Suppressor macrophage (primary cell): Measurements from ENCODE around the gene KIAA1328.
"Not testable (repeated sequence)": the region's sequence is repeated elsewhere in the genome, so short reads cannot be mapped to it uniquely, and the experiment has no call there.

ENCODE experiments used
- DNase-seq, 4 experiments: peaks; one replicate each; pipeline ENCODE4 v3.0.0-alpha.2; 2020 to 2022

The KIAA1328 gene

GRCh38 chr18:37160038-37160820 lies 331.3 kb downstream of the KIAA1328 start:
- no peak for DNase-seq

DNA sequence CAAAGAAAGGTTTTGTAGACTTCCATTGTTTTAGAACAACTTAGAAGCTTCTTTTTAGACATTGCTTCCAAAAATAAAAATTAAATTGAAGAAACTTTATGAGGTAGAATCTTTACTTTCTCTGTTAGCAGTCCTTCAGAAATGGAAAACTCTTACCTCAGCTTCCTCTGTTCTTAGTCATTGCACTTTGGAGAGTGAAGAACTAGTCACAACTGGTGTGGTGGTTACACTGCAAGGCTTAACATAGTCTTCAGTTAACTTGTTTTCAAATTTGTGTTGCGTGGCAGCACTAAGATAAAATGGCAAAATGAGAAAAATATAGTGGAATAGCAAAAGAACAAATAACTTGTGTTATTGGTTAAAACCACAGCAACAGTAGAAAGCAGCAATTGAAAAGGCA lies 332.6 kb downstream of the KIAA1328 start:
- no peak for DNase-seq

GRCh38 chr18:37162551-37162950 lies 333.6 kb downstream of the KIAA1328 start:
- DNase-seq = no peak

GRCh38 chr18:37163119-37163518 lies 334.2 kb downstream of the KIAA1328 start:
- DNase-seq = no peak

- DNase-seq = no peak
Measured at GRCh38 chr18:37166491-37166890, 337.6 kb downstream of the KIAA1328 start.

DNA sequence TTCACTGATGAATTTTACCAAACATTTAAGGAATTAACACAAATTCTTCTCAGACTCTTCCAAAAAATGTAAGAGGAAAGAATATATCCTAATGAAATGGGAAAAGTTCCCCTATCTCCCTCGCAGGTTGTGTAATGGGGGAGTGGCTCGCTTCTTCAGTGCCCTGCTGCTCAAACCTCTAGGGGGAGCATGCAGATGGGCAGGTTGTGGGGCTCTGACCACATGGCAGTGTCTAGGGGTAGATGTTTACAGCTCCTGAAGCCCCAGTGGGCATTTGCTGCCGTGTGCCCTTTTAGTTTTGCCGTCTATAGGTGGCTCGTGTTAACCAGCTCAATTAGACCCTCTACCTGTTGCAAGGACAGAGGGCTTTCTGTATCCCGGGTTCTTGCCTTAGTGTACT lies 338.0 kb downstream of the KIAA1328 start:
- DNase-seq = not testable (repeated sequence)

- no peak for DNase-seq
Measured at GRCh38 chr18:37170984-37171383, 342.1 kb downstream of the KIAA1328 start.

DNA sequence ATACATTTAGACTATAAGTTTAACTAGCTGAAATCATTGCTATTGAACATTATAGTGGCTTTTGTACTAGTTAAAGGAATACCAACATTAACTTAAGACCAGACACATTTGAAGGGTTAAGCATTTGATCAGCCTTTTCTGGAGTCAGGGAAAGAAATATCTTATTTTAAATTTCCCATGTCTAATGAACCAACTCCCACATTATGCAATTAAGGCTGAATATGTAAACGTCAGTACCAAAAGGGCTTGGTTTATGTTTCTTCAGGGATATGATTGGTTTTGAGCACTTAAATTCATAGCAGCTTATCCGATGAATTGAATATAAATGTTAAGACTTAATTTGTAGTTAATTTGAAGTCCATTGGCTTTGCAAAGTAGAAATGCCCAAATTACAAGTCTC lies 344.5 kb downstream of the KIAA1328 start:
- DNase-seq = no peak

DNA sequence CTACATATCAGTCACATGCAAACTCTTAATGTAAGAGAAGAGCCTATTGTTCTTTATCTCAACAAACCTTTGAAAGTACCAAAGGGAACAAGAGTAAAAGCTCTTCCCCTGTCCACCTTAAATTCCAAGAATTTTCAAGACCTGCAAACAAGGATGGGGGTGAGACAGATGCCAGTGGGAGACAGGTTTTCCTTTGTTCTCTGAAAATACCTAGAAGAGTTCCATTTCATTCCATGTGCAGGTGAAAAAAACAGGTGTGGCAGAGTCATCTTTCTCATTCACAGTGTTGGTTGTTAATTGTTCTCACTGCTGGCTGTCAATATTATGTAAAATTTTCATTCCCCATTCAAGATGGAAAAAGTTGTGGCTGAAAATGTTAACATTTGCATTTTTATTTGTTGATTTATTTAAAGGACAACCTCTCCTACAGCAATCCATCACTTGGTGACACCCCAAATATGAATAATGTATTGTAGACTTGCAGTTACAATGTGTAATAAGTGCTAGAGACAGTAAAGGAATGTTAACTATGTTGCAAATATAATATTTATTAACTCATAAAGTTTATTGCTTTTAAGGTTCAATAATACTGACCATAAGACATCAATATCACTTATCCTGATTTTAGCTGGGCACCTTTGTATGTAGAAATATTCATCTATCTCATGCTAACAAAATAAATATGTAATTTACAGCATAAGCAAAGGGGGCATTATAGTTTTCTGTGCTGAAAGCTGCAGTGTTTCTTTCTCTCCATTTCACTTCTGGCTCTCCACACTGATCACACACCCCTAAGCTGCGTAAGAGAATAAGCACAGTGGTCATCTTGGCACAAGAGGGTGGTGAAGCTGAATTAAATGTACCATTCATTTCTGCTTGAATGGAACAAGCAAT lies 347.0 kb downstream of the KIAA1328 start:
- no peak for DNase-seq

GRCh38 chr18:37176621-37176934 lies 347.7 kb downstream of the KIAA1328 start:
- no peak for DNase-seq

- no peak for DNase-seq
Measured at GRCh38 chr18:37179384-37179783, 350.5 kb downstream of the KIAA1328 start.

DNA sequence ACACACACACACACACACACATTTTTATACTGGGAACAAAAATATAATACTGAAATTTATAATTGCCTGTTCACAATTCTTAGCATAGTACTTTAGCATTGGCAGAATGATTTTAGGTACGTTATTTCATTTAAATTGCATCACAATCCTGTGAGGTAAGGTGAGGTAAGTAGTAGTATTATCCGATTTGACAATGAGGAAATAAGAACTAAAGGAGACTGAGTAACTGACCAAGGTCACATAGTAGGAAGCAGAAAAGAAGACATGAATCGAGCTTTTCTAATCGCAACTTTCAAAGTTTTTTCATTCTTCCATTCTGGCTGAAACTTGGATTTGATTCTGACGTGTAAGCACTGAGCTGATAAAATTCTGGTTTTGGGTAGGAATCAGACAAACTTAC lies 351.2 kb downstream of the KIAA1328 start:
- DNase-seq = no peak

- no peak for DNase-seq
Measured at GRCh38 chr18:37182340-37183135, 353.6 kb downstream of the KIAA1328 start.

- no peak for DNase-seq
Measured at GRCh38 chr18:37184209-37184868, 355.4 kb downstream of the KIAA1328 start.

GRCh38 chr18:37188016-37188791 lies 359.3 kb downstream of the KIAA1328 start:
- DNase-seq = no peak

- DNase-seq = no peak
Measured at GRCh38 chr18:37199741-37200140, 370.8 kb downstream of the KIAA1328 start.

- no peak for DNase-seq
Measured at GRCh38 chr18:37207343-37207742, 378.4 kb downstream of the KIAA1328 start.

GRCh38 chr18:37210781-37211180 lies 381.9 kb downstream of the KIAA1328 start:
- no peak for DNase-seq

GRCh38 chr18:37218022-37218590 lies 389.2 kb downstream of the KIAA1328 start:
- DNase-seq = no peak

DNA sequence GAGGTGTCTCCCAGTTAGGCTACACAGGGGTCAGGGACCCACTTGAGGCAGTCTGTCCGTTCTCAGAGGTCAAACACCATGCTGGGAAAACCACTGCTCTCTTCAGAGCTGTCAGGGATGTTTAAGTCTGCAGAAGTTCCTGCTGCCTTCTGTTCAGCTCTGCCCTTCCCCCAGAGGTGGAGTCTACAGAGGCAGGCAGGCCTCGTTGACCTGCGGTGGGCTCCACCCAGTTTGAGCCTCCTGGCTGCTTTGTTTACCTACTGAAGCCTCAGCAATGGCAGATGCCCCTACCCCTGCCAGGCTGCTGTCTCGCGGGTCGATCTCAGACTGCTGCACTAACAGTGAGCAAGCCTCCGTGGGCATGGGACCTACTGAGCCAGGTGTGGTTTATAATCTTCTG lies 390.3 kb downstream of the KIAA1328 start:
- DNase-seq = no peak

DNA sequence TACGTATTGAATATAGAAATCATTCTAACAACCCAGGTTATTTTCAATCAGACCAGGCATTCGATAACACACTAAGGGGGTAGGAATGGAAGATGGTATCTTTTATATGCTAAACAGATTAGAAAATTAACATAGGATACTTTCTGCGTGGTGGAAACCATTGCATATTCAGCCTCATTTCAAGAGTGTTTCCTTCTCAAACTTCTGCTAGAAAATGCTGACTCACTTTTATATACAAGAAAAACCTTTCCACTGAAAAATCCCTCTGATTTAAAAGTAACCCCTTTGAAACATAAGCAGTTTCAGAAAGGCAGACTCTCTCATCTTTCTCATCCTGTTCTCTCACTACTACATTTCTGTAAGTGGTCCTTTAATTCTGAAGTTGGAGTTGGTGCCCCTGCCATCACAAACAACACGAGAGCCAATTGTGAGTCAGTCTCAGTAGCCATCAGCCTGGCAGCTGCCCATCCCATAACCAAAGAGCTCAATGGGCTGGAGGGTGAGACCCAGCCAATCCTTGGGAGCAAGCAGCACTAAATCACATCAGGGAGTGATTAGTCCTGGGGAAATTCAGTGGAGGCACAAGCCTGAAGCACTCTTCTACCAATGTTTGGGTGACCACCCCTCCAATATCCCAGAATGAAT lies 393.5 kb downstream of the KIAA1328 start:
- no peak for DNase-seq
